HEK293 (cell line): ENCODE measurements around the gene PFN1.
A peak's percentile ranks its signal among the peaks of the same experiment; 100 is the strongest.

Source experiments
- CTCF ChIA-PET: fragments of 350-600 bp; formaldehyde crosslinking; extraction: SDS; loops from one replicate; lab custom pipeline; 2021; ENCODE audit warnings: antibody characterized with exemption; lab: Yijun Ruan, JAX
- POLR2A ChIA-PET: fragments of 300-600 bp; formaldehyde crosslinking; extraction: SDS; loops from one replicate; lab custom pipeline; 2020; ENCODE audit warnings: antibody characterized with exemption, inconsistent platforms; lab: Yijun Ruan, JAX
- H3K27ac ChIP-seq: fragments of 200-500 bp; sonication (Bioruptor generic); 2 replicates; pipeline ENCODE4 v1.5.1; 2014; ENCODE audit warnings: low read depth, low read length, control low read depth, inconsistent platforms; ENCODE audit errors: extremely low read depth
- H3K36me3 ChIP-seq, 2 experiments: fragments of 200-500 bp in 1 of 2; sonication (Bioruptor generic) in 1 of 2; 1 replicate in 1 of 2; 2 replicates in 1 of 2; pipeline ENCODE4 v1.5.1; 2014 to 2017; ENCODE audit warnings: inconsistent platforms in 2 of 2, low read length in 2 of 2; ENCODE audit not compliant: control insufficient read depth in 2 of 2, insufficient read depth in 1 of 2
- H3K4me1 ChIP-seq: fragments of 200-500 bp; sonication (Bioruptor generic); 2 replicates; pipeline ENCODE4 v1.5.1; 2014; ENCODE audit warnings: mild to moderate bottlenecking, low read length, inconsistent platforms; ENCODE audit not compliant: control insufficient read depth, insufficient read depth
- H3K4me3 ChIP-seq: 2 replicates; pipeline ENCODE4 v1.5.1; 2011; ENCODE audit warnings: low read depth, mild to moderate bottlenecking, control low read depth, low read length, moderate library complexity
- H3K9me3 ChIP-seq: fragments of 200-500 bp; sonication (Bioruptor generic); 2 replicates; pipeline ENCODE4 v1.5.1; 2014; ENCODE audit warnings: low read depth, low read length, inconsistent platforms; ENCODE audit not compliant: control insufficient read depth, insufficient read depth
- GLI2 ChIP-seq: fragments of 450-650 bp; formaldehyde crosslinking; IDR thresholded peaks from 2 replicates; pipeline ENCODE4; 2017; ENCODE audit warnings: missing biosample characterization, missing genetic modification characterization, low read depth, borderline replicate concordance
- GLIS1 ChIP-seq: fragments of 450-650 bp; formaldehyde crosslinking; IDR thresholded peaks from 2 replicates; pipeline ENCODE4 v1.5.1; 2016; ENCODE audit warnings: missing biosample characterization, missing genetic modification characterization
- GLIS2 ChIP-seq: fragments of 450-650 bp; formaldehyde crosslinking; IDR thresholded peaks from 2 replicates; pipeline ENCODE4 v1.5.1; 2016; ENCODE audit warnings: missing biosample characterization, missing genetic modification characterization
- IKZF3 ChIP-seq: fragments of 450-650 bp; IDR thresholded peaks from 2 replicates; pipeline ENCODE4 v1.5.0; 2018; ENCODE audit warnings: missing biosample characterization, mild to moderate bottlenecking, missing genetic modification characterization, moderate library complexity
- KLF8 ChIP-seq: fragments of 450-650 bp; formaldehyde crosslinking; IDR thresholded peaks from 2 replicates; pipeline ENCODE4 v1.5.1; 2016; ENCODE audit warnings: missing biosample characterization, missing genetic modification characterization
- SETDB1 ChIP-seq: IDR thresholded peaks from one replicate; pipeline ENCODE4 v1.6.1; 2017; ENCODE audit warnings: mild to moderate bottlenecking, low read length, moderate library complexity, mixed read lengths; ENCODE audit not compliant: insufficient read length
- ZBTB17 ChIP-seq: fragments of 450-650 bp; formaldehyde crosslinking; IDR thresholded peaks from 2 replicates; pipeline ENCODE4 v1.5.1; 2016; ENCODE audit warnings: missing biosample characterization, missing genetic modification characterization
- ZBTB21 ChIP-seq: fragments of 450-650 bp; formaldehyde crosslinking; IDR thresholded peaks from 2 replicates; pipeline ENCODE4 v1.5.1; 2017; ENCODE audit warnings: missing biosample characterization, missing genetic modification characterization
- ZNF140 ChIP-seq: fragments of 450-650 bp; formaldehyde crosslinking; IDR thresholded peaks from 2 replicates; pipeline ENCODE4 v1.5.1; 2016; ENCODE audit warnings: missing biosample characterization, missing genetic modification characterization
- ZNF274 ChIP-seq, 2 experiments: fragments of 200-500 bp in 1 of 2; fragments of 450-650 bp in 1 of 2; sonication (Bioruptor generic) in 1 of 2; formaldehyde crosslinking in 1 of 2; IDR thresholded peaks; 2 replicates each; pipeline versions ENCODE4 v1.5.1 to v1.6.1; 2014 to 2016; ENCODE audit warnings: borderline replicate concordance in 1 of 2, inconsistent platforms in 1 of 2, low read length in 1 of 2, missing biosample characterization in 1 of 2, missing genetic modification characterization in 1 of 2
- ZNF350 ChIP-seq: fragments of 450-650 bp; formaldehyde crosslinking; IDR thresholded peaks from 2 replicates; pipeline ENCODE4 v1.5.0; 2017; ENCODE audit warnings: missing biosample characterization, mild to moderate bottlenecking, missing genetic modification characterization
- ZNF366 ChIP-seq: fragments of 450-650 bp; formaldehyde crosslinking; conservative IDR thresholded peaks from 2 replicates; pipeline ENCODE4 v1.5.1; 2016; ENCODE audit warnings: missing biosample characterization, missing genetic modification characterization
- ZNF510 ChIP-seq: fragments of 450-650 bp; formaldehyde crosslinking; IDR thresholded peaks from 2 replicates; pipeline ENCODE4 v1.5.1; 2018; ENCODE audit warnings: mild to moderate bottlenecking, missing genetic modification characterization, missing biosample characterization; ENCODE audit not compliant: insufficient replicate concordance
- ZNF623 ChIP-seq: fragments of 450-650 bp; formaldehyde crosslinking; IDR thresholded peaks from 2 replicates; pipeline ENCODE4 v1.5.1; 2016; ENCODE audit warnings: missing biosample characterization, missing genetic modification characterization
- ZNF677 ChIP-seq: fragments of 450-650 bp; IDR thresholded peaks from 2 replicates; pipeline ENCODE4 v1.5.0; 2018; ENCODE audit warnings: missing biosample characterization, mild to moderate bottlenecking, missing genetic modification characterization, moderate library complexity
- ZNF76 ChIP-seq: fragments of 450-650 bp; formaldehyde crosslinking; IDR thresholded peaks from 2 replicates; pipeline ENCODE4; 2016; ENCODE audit warnings: low read depth, missing biosample characterization, missing genetic modification characterization, borderline replicate concordance
- TF ChIP-seq, protein P1 (sequence below): fragments of 450-650 bp; formaldehyde crosslinking; IDR thresholded peaks from 2 replicates; pipeline ENCODE4 v1.5.1; 2016; ENCODE audit warnings: missing biosample characterization, missing genetic modification characterization
- TF ChIP-seq, protein P2 (sequence below): fragments of 450-650 bp; formaldehyde crosslinking; IDR thresholded peaks from 2 replicates; pipeline ENCODE4 v1.5.1; 2016; ENCODE audit warnings: missing biosample characterization, missing genetic modification characterization
- TF ChIP-seq, protein P3 (sequence below): fragments of 450-650 bp; formaldehyde crosslinking; IDR thresholded peaks from 2 replicates; pipeline ENCODE4 v1.5.1; 2017; ENCODE audit warnings: missing biosample characterization, mild to moderate bottlenecking, missing genetic modification characterization, moderate library complexity

PFN1 gene

DNA sequence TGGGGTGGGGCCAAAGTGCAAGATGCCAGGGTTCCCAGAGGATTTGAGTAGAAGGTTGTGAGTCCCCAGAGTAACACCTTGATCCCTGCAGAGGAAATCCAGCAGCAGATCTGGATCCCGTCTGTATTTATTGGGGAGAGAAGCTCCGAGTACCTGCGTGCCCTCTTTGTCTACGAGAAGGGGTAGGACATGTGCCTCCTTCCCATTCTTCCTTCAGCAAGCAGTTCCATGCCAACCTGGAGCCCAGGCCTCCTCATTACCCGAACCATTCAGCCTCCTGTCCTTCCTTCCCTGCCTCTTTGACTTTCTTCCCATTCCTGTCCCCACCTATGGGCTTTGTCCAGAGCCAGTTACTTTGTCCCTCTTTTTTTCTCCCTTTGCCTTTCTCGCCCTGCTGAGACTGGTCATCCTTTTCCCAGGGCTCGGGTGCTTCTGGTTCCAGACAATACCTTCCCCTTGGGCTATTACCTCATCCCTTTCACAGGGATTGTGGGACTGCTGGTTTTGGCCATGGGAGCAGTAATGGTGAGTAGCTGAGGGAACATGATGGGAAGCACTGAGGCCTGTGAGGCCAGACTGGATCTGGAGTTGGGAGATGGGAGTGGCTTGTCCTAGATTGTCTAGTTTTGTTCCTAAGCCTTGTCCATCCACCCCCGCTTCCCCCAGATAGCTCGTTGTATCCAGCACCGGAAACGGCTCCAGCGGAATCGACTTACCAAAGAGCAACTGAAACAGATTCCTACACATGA lies 5.4 kb downstream of the PFN1 start:
- no peaks in the 10 kb centered on the region for H3K9me3 ChIP-seq
- peaks cover 38 to 70% of the 10 kb centered on the region in 2 experiments for H3K36me3 ChIP-seq
- H3K4me1 ChIP-seq: peaks cover 21% of the 10 kb centered on the region
- H3K27ac ChIP-seq: peak overlapping the region; percentile 14; the same call in 1 of the 2 replicates
- TF ChIP-seq ZBTB21 (tag by site-specific recombination): no peak
- TF ChIP-seq GLIS2 (tag by site-specific recombination): no peak
- no peak for TF ChIP-seq ZNF140 (tag by site-specific recombination)
- TF ChIP-seq SETDB1: no peak
- TF ChIP-seq IKZF3 (tag by site-specific recombination): 0 out of 2 replicates have a peak, but pooled peaks have one; percentile 33
- TF ChIP-seq ZNF76: 0 out of 2 replicates have a peak, but pooled peaks have one; percentile 33
- TF ChIP-seq ZNF510 (tag by site-specific recombination): no peak
- TF ChIP-seq ZNF274 (IDR thresholded peaks at IDR 0.05; ENCODE audit: low read length): no peak
- TF ChIP-seq ZNF274 (tag by site-specific recombination; IDR thresholded peaks at IDR 0.05; ENCODE audit: borderline replicate concordance): no peak
- TF ChIP-seq ZNF366 (tag by site-specific recombination): 0 out of 2 replicates have a peak, but pooled peaks have one; percentile 31
- TF ChIP-seq, protein P1, sequence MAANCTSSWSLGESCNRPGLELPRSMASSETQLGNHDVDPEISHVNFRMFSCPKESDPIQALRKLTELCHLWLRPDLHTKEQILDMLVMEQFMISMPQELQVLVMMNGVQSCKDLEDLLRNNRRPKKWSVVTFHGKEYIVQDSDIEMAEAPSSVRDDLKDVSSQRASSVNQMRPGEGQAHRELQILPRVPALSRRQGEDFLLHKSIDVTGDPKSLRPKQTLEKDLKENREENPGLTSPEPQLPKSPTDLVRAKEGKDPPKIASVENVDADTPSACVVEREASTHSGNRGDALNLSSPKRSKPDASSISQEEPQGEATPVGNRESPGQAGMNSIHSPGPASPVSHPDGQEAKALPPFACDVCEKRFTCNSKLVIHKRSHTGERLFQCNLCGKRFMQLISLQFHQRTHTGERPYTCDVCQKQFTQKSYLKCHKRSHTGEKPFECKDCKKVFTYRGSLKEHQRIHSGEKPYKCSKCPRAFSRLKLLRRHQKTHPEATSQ (tag by site-specific recombination): no peak
- no peak for TF ChIP-seq ZNF623 (tag by site-specific recombination)
- TF ChIP-seq ZBTB17 (tag by site-specific recombination): no peak
- POLR2A ChIA-PET: interaction anchor here (0.7 to 17.9 kb wide), 5 partner anchors 10 to 60 kb away, joined by 3 to 358 read pairs (median 5); partner anchors contain the start of genes GP1BA, INCA1, KIF1C and SPAG7
- CTCF ChIA-PET: interaction anchor here (1.1 to 1.2 kb wide), 2 partner anchors 33 to 45 kb away, joined by 4 to 7 read pairs; partner anchors contain the start of gene CAMTA2
- no peak overlapping the region for H3K4me3 ChIP-seq

DNA sequence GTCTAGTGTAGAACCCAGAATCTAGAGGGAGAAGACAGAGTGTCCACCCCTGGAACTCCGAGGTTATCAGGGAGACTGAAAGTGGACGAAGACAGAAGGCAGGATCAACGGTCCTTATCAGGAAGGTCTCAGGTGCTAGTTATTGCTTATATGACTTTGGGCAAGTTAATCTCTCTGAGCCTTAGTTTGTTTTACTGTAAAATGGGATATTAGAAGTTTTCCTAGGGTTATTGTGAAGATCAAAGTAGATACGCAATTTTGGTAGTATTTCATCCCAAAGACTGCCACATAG lies 7.1 kb downstream of the PFN1 start:
- Histone ChIP-seq H3K4me1 (peaks cover 17% of the 10 kb centered on the region), H3K9me3 (no peaks in the 10 kb centered on the region), H3K4me3 (peak overlapping the region; percentile 87), H3K36me3 (peaks cover 44 to 76% of the 10 kb centered on the region in 2 experiments), H3K27ac (peak overlapping the region; percentile 93)
- ChIA-PET CTCF (interaction anchor here (0.6 to 3.0 kb wide), 3 partner anchors 11 to 38 kb away, joined by 3 to 20 read pairs (median 6); partner anchors contain the start of gene CHRNE), POLR2A (interaction anchor here (2.7 kb wide), 1 partner anchor 27 kb away, joined by 106 read pairs; the partner anchor contains the start of gene SPAG7)
- no peak for TF ChIP-seq ZNF677 (tag by site-specific recombination)
- no peak for TF ChIP-seq GLIS1 (tag by site-specific recombination)
- TF ChIP-seq ZNF350 (tag by site-specific recombination): no peak
- no peak for TF ChIP-seq GLI2 (tag by site-specific recombination)
- TF ChIP-seq, protein P2, sequence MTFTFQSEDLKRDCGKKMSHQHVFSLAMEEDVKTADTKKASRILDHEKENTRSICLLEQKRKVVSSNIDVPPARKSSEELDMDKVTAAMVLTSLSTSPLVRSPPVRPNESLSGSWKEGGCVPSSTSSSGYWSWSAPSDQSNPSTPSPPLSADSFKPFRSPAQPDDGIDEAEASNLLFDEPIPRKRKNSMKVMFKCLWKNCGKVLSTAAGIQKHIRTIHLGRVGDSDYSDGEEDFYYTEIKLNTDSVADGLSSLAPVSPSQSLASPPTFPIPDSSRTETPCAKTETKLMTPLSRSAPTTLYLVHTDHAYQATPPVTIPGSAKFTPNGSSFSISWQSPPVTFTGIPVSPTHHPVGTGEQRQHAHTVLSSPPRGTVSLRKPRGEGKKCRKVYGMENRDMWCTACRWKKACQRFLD (tag by site-specific recombination): no peak
- TF ChIP-seq, protein P3, sequence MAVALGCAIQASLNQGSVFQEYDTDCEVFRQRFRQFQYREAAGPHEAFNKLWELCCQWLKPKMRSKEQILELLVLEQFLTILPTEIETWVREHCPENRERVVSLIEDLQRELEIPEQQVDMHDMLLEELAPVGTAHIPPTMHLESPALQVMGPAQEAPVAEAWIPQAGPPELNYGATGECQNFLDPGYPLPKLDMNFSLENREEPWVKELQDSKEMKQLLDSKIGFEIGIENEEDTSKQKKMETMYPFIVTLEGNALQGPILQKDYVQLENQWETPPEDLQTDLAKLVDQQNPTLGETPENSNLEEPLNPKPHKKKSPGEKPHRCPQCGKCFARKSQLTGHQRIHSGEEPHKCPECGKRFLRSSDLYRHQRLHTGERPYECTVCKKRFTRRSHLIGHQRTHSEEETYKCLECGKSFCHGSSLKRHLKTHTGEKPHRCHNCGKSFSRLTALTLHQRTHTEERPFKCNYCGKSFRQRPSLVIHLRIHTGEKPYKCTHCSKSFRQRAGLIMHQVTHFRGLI (tag by site-specific recombination): no peak
- no peak for TF ChIP-seq KLF8 (tag by site-specific recombination)
